GM23248 (cell line): ENCODE results near the gene FBXO42.

ENCODE experiments used
- EZH2 ChIP-seq: fragments of 200-600 bp; sonication (generic); IDR thresholded peaks from 2 replicates; pipeline ENCODE4 v1.6.1; 2018; ENCODE audit warnings: antibody characterized with exemption, mild to moderate bottlenecking; ENCODE audit not compliant: insufficient read depth, poor library complexity, severe bottlenecking
- EZH2phosphoT487 ChIP-seq: fragments of 200-600 bp; sonication (generic); IDR thresholded peaks from 2 replicates; pipeline ENCODE4 v1.6.1; 2018; ENCODE audit warnings: antibody characterized with exemption, moderate library complexity, mild to moderate bottlenecking, low read depth; ENCODE audit not compliant: insufficient read depth

DNA sequence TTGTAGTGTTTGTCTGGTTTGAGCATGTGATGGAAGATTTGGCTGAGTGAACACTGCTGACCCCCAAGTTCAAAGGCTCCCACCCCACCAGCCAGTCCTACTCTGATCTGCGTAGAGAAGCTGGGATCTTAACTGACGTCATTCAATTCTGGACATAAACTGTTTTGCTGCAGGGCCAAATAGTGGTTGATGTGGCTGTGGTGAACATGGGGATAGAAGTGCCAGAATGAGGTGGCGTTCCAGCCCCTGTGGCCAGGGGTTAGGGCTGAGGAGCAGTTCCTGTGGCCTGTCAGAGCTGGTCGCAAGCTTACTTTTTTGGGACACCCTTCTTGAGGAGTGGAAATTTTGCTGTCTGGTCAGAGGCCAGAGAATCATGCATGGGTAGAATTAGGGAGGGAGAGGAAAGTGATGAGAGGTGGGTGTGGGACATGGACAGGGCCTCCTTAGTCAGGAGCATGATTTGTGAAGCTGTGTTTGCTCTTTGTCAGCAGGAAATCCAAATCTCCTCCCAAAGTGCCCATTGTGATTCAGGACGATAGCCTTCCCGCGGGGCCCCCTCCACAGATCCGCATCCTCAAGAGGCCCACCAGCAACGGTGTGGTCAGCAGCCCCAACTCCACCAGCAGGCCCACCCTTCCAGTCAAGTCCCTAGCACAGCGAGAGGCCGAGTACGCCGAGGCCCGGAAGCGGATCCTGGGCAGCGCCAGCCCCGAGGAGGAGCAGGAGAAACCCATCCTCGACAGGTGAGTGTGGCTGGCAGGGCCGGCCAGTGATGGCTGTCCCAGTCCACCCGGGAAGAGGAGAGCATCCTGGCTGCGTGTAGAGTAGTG is 40.7 kb upstream of the FBXO42 start:
- TF ChIP-seq EZH2phosphoT487 (no peak), EZH2 (no peak)
